Muscle of arm (tissue), 14 donors: ENCODE results near the gene CENPVL1. TPM values are rescaled to one million over a fixed set of nuclear protein-coding genes. Genes with fewer than 3 reads are reported as not detected.
"Not testable (repeated sequence)": the region's sequence is repeated elsewhere in the genome, so short reads cannot be mapped to it uniquely, and the experiment has no call there.

ENCODE experiments used
- DNase-seq: peaks from one replicate; pipeline ENCODE4 v3.0.0-alpha.2; 2013
- long read RNA-seq, 11 donors: transcript quantifications; one replicate each; lab custom pipeline, GENCODE V29; 2026
- polyA plus RNA-seq, 12 donors: library from polyadenylated mRNA; unstranded; fragments of 120-200 nt; gene quantifications; one replicate each; pipeline ENCODE4 v1.2.1, GENCODE V29; 2013; ENCODE audit not compliant: insufficient read length in 12 of 12

Gene CENPVL1
- polyA plus RNA-seq: not detected
- long read RNA-seq, donor 1: 0 reads
- long read RNA-seq, donor 2: 0 reads
- long read RNA-seq, donor 3: 0 reads
- long read RNA-seq, donor 4: 0 reads
- long read RNA-seq, donor 5: 0 reads
- long read RNA-seq, donor 6: 0 reads
- long read RNA-seq, donor 7: 0 reads
- long read RNA-seq, donor 8: 0 reads
- long read RNA-seq, donor 9: 0 reads
- long read RNA-seq, donor 10: 0 reads
- long read RNA-seq, donor 11: 0 reads

DNA sequence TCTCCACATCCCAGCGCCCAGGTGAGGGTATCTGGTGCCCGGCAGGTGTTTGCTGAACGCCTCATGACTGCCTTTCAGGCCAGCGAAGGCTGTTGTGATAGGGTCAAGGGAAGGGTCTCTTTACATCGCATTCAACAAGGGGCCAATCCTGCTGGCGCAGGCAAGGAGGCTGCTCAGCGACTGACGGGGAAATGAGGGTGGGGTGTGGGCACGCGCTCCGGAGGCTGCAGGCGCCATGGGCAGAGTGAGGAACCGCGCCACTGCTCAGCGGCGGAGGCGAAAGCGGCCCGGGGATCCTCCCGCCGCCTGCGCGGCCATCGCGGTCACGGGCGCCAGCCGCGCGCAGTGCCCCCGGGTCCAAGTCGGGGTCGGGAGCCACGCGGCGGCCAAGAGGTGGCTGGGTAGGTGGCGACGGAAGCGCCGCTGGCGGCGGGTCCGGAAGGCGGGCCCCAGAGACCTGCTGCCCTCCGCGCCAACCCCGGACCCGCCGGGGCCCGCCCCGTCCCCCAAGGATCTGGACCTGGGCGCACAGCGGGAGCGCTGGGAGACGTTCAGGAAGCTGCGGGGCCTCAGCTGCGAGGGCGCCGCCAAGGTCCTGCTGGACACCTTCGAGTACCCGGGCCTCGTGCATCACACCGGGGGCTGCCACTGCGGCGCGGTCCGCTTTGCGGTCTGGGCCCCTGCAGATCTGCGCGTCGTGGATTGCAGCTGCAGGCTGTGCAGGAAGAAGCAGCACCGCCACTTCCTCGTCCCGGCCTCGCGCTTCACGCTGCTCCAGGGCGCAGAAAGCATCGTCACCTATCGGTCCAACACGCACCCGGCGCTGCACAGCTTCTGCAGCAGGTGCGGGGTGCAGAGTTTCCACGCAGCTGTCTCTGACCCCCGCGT is at the start of gene CENPVL1:
Gene CENPVL1 (plus strand): TSS at position 236 of the 888 bp plus-strand sequence. CDS start 0 bp downstream, at position 236.
- DNase-seq: not testable (repeated sequence)

DNA sequence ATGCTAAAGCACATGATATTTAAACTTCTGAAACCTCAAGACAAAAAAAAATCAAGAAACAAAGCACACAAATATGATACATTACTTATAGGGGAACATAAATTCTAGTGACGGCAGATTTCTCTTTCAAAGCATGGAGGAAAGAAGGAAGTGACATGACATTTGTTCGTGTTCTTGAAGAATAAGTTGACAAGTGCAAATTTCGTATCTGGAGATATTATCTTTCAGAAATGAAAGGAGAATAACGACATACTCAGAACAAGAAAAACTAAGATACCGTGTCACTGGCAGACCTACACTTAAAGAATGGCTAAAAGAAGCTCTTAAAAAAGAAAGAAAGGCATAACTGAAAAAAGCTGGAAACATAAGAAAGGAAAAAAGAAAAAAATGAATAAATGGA is 44.3 kb upstream of the CENPVL1 start:
- no peak for DNase-seq

- not testable (repeated sequence) for DNase-seq
Observed at GRCh38 chrX:51679689-51680433, 30.5 kb upstream of the CENPVL1 start.

DNA sequence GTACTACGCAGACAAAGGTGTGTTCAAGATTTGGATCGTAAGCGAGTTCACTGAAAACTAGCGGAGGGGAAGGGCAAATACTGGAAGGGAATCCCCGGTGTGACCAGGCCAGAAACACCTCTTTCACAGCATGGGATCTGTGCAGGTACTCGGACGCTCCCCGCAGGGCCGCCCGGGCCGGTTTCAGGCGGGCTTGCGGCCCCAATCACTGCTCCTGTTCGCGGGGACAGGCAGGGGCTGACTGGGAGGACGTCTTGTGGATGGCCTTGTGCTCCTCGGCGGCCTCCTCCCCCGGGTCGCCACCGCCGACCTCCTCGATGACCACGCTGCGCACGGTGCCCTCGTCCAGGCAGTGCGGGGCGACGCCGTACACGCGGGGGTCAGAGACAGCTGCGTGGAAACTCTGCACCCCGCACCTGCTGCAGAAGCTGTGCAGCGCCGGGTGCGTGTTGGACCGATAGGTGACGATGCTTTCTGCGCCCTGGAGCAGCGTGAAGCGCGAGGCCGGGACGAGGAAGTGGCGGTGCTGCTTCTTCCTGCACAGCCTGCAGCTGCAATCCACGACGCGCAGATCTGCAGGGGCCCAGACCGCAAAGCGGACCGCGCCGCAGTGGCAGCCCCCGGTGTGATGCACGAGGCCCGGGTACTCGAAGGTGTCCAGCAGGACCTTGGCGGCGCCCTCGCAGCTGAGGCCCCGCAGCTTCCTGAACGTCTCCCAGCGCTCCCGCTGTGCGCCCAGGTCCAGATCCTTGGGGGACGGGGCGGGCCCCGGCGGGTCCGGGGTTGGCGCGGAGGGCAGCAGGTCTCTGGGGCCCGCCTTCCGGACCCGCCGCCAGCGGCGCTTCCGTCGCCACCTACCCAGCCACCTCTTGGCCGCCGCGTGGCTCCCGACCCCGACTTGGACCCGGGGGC is 28.2 kb upstream of the CENPVL1 start:
- not testable (repeated sequence) for DNase-seq

DNA sequence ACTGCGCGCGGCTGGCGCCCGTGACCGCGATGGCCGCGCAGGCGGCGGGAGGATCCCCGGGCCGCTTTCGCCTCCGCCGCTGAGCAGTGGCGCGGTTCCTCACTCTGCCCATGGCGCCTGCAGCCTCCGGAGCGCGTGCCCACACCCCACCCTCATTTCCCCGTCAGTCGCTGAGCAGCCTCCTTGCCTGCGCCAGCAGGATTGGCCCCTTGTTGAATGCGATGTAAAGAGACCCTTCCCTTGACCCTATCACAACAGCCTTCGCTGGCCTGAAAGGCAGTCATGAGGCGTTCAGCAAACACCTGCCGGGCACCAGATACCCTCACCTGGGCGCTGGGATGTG is 27.6 kb upstream of the CENPVL1 start, which contains the start of gene CENPVL2:
Gene CENPVL2 (minus strand): TSS at position 112 of the 343 bp plus-strand sequence. CDS start 0 bp downstream, at position 112.
- not testable (repeated sequence) for DNase-seq

- DNase-seq: no peak
Observed at GRCh38 chrX:51694254-51694653, 16.1 kb upstream of the CENPVL1 start.

DNA sequence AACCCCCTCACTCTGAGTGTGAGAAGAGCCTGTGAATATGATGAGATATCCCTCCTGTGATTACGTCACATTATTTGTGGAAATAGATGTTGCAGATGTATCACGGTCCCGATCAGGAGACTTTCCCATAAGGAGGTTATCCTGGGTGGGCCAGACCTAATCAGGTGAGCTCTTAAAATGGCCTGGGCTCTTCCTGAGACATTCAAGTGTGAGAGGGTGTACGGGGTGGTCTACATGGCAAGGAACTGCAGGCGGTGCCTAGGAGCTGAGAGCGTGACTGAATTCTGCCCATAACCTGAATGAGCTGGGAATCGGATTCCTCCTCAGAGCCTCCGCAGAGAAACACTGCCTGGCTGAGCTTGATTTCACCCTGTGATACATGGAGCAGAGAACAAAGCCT is 12.9 kb upstream of the CENPVL1 start:
- no peak for DNase-seq

DNA sequence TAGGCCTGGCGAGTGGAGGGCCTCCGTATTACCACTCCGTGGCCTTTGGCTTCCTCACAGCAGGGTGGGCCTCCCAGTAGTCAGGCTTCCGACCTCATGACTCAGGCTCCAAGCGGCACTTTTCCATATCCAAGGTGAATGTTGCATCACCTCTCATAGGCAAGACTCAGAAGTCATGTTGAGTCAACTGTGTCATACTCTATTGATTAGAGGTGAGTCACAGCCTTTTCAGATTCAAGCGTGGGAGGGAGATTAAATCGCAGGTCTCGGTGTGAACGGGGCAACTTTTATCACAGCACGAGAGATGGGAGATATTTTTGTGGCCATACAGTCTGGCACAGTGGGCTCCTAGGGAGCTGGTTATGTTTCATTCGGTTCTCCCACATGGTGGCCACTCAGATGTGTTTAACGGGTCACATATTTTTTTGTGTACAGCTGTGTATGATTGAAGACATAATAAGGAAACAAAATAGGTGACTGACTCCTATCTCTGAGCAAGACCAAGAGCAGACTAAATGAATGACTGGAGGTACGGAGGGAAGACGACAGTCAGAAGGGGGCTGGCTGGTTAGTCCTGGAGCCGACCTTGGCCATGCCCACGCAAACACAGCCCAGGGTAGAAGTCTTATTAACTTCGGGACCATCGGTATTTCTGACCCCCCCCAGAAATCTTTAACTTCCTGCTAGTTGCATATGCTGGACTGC is 2.8 kb downstream of the CENPVL1 start:
- DNase-seq: not testable (repeated sequence)

DNA sequence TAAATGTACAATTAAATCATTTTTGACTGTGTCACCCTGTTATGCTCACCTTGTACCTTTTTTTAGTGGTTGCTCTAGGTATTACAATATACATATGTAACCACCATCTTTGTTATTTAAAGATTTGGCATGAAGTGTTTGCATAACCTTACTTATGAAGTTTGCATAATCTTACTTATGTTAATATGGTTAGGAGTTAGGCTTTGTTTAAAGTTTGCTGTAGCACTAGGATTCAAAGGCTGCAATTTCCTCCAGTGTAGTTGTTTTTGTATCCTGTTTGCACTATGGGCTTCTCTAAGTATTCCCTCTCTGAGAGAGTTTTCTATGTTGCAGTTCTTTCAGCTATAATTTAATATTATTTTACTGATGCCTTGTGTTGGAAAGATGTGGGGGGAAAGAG is 17.9 kb downstream of the CENPVL1 start:
- DNase-seq: no peak

DNA sequence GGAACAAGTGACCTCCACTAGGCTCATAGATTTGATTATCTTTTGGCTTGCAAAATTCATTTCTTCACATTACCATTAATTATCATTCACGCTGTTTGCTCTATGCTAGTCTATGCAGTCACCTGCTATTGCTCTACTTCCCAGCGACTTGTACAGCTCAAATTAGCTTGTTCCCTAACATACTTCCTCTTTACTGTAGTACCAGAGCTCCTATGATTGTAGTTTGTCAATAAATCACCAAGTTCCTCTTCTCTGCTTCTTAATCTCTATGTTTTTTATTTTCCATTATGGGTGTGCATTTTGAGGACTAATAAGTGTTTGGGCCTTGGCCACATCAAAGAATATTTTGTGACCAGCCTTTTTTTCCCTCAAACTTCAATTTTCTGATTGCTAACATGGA is 26.8 kb downstream of the CENPVL1 start:
- no peak for DNase-seq

DNA sequence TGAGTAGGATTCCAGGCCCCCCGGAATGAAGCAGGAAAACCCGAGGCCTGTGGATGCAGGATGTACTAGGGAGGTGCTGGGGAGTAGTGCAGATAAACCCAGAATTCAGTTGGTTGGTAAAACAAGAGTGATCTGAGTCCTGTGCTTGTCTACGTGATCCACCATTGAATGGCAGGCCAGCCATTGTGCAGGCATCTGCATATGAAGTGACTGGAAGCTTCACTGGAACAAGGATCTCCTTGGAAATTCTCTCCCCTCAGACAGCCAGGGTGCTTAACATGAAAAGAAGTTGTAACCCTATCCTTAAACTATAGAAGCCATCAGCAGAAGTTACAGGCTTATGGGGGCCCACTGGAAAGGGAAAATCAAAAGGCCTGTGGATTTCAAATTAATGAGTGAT is 32.3 kb downstream of the CENPVL1 start:
- no peak for DNase-seq

DNA sequence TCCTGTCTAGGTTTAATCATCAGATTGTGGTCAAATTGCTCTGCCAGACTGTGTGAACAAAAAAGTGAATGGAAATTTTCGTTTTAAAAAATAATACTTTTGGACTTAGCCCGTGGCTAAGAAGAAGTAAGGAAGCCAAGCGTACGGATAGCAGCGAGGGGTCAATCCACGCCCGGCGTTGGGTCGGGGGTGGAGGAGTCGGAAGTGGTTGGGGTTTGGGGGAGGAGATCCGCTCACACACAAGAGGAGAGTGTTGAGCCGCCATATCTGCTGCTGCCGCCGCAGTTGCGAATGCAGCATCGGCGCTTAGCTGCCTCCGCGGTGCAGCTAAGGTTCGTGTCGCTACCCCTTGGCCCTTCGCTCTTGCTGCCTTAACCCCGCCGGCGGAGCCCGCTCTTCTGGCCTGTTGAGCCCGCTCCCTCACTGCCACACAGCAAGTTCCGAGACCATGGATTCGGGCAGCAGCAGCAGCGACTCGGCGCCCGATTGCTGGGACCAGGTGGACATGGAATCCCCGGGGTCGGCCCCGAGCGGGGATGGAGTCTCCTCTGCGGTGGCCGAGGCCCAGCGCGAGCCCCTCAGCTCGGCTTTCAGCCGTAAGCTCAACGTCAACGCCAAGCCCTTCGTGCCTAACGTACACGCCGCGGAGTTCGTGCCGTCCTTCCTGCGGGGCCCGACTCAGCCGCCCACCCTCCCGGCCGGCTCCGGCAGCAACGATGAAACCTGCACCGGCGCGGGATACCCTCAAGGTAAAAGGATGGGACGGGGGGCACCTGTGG is 33.1 kb downstream of the CENPVL1 start, which contains the start of gene GSPT2:
Gene GSPT2 (plus strand): TSS at position 264 of the 779 bp plus-strand sequence. CDS start 185 bp downstream, at position 449.
- DNase-seq: peak; percentile 79

GRCh38 chrX:51747671-51748070 is 37.4 kb downstream of the CENPVL1 start:
- DNase-seq: no peak

GRCh38 chrX:51759055-51759839 is 48.9 kb downstream of the CENPVL1 start:
- DNase-seq: no peak

GRCh38 chrX:51760657-51761056 is 50.3 kb downstream of the CENPVL1 start:
- DNase-seq: no peak
